CD4-positive, alpha-beta T cell treated with Interleukin-15 for 1 hour (primary cell): ENCODE data around the gene BBS4.
A peak's percentile ranks its signal among the peaks of the same experiment; 100 is the strongest.
"Not testable (repeated sequence)": the region's sequence is repeated elsewhere in the genome, so short reads cannot be mapped to it uniquely, and the experiment has no call there.

Experiments
- DNase-seq: peaks from one replicate; pipeline ENCODE4 v3.0.0-alpha.2; 2020

Gene BBS4

DNA sequence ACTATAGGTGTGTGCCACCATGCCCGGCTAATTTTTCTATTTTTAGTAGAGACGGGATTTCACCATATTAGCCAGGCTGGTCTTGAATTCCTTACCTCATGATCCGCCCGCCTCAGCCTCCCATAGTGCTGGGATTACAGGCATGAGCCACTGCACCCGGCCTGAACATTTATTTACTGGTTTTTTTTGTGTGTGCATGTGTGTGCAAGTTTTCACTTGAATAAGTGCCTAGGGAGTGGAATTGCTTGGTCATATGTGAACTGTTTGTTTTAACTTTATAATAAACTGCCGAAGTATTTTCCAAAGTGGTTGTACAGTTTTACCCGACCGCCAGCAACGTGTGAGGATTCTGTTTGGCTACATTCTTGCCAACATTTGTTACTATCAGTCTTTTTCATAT is 14.1 kb downstream of the BBS4 start:
- DNase-seq: no peak

DNA sequence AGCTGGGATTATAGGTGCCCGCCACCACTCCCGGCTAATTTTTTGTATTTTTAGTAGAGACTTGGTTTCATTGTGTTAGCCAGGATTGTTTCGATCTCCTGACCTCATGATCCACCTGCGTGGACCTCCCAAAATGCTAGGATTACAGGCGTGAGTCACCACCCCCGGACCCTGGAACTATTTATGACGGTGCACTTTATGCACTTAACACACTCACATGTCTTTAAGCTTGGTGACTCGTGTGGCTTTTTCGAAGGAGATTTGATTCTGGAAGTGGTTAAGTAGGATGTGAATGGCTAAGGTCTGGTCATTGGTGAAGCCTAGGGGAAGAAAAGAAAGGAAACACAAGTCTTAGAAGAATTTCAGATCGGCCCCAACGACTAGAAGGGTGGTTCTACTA is 20.3 kb downstream of the BBS4 start:
- DNase-seq: no peak

DNA sequence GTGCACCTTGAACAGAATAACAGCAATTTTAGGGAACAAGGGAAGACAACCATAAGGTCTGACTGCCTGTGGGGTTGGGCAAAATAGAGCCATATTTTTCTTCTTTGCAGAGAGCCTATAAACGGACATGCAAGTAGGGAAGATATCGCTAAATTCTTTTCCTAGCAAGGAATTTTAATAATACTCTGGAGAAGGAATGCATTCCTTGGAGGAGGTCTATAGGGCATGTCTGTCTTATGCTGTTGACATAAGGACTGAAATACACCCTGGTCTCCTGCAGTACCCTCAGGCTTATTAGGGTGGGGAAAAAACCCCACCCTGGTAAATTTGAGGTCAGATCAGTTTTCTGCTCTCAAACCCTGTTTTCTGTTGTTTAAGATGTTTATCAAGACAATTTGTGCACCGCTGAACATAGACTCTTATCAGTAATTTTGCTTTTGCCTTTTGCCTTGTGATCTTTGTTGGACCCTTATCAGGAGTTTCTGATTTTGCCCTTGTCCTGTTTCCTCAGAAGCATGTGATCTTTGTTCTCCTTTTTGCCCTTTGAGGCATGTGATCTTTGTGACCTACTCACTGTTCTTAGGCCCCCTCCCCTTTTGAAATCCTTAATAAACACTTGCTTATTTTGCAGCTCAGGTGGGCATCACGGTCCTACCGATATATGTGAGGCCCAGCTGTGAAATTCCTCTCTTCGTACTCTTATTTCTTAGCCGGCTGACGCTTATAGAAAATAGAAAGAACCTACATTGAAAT is 22.7 kb downstream of the BBS4 start:
- not testable (repeated sequence) for DNase-seq

DNA sequence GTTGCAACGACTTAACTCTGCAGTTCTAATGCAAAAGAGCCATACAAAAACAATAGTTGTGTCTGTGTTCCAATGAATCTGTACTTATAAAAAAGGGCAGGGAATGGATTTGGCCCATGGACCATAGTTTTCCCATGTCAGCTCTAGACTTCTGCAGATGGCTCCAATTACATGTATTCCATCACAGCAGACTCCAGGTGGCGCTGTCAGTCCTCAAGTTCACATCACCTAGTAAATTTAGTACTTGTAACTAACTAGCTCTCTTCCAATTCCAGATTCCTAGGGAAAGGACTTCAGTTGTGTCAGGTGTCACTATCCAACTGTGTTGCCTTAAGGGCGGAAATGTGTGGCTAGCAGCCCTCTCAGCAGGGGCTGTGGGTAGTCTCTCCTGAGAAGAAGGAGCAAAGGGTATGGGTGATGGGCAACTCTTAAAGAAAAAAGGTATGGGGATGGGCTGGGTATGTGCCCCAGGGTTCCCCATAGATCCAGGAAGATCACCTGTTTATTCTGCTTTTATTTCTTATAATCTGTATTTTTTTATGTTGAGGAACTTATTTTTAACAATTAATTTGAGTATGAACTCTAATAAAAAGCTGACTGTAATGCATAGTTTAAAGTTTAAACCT is 36.2 kb downstream of the BBS4 start:
- DNase-seq: peak; percentile 61

DNA sequence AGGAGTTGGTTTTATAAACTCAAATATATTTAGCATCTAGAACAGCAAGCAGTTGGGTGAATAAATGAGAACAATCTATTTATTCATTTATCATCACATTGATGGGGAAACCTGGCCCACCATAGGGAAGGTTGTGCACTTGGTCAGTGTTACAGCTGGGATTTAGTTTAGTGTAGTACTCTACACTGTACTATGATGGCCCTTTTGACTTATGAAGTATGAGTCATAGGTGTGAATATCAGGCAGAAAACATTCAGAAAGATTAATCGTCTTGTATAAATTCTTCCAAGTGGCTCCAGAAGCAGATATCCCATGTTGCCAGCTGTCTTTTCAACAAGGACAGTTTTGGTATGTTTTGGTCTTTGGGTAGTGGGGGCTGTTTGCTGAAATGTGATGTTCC is 38.0 kb downstream of the BBS4 start:
- DNase-seq: no peak

DNA sequence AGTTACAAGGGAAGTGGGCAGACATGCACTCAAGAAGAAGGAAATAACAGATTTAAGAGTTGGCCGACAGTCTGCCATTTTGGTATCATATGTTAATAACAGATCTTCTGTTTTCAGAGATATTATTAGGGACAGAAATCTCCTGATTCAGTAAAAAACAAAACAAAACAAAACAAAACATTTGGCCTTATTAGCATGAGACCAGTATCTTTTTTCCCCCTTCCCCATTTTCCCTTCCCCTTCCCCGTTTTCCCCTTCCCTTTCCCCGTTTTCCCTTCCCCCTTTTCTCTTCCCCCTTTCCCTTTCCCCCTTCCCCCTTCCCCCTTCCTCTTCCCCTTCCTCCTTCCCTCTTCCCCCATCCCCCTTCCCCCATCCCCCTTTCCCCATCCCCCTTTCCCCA is 39.4 kb downstream of the BBS4 start:
- no peak for DNase-seq

DNA sequence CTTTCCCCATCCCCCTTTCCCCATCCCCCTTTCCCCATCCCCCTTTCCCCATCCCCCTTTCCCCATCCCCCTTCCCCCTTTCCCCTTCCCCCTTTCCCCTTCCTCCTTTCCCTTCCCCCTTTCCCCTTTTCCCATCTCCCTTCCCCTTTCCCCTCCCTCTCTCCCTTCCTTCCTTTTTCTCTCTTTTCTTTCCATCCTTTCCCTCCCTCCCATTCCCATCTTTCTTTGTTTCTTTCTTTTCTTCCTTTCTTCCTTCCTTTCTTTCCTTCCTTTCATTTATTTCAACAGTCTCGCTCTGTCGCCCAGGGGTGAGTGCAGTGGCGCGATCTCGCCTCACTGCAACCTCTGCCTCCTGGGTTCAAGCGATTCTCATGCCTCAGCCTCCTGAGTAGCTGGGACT is 39.8 kb downstream of the BBS4 start:
- not testable (repeated sequence) for DNase-seq

DNA sequence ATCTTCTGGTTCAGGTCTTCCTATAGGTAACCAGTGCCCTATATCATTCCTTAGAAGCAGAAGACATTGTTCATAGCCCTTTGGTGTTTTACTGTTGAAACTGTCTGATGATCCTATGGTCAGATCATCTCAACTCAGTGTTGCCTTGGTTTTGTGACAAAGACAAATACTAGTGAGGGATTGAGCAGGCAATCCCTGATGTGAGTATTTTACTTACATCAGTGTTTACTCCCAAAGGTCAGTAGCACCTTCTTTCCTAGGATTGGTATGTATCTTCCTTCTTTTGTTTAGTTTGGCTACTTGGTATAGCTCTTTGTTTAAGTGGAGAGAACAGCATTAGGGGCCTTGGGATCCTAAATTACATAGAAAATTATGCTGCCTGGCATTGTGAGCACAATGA is 41.1 kb downstream of the BBS4 start:
- no peak for DNase-seq

DNA sequence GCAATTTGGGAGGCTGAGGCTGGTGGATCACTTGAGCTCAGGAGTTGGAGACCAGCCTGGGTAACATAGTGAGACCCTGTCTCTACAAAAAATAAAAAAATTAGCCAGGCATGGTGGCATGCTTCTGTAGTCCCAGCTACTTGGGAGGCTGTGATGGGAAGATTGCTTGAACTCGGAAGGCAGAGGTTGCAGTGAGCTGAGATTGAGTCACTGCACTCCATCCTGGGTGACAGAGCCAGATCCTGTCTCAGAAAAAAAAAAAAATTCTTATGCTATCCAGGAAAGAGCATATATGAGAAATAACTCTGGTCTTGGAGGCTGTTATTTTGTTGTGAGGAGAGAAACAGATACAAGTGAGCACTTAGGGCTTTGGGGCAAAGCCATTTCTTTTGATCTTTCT is 42.2 kb downstream of the BBS4 start:
- not testable (repeated sequence) for DNase-seq

DNA sequence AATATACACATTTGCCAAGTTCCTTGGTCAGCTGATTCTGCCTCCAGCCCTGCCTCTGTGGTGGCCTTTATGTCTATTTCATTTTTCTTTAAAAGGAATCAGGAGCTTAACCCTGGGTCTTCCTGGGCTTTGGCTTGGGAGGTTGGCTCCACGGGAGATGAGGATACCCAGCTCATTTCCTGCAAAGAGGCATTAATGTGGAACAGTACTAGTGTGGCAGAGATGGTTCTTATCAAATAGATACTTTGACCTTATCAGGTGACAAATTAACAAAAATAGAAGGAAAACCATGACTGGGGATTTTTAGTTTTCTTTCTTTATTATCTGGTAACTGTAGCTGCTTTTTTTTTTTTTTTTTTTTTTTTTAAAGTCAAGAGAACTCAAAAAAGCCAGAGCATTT is 42.8 kb downstream of the BBS4 start:
- no peak for DNase-seq

DNA sequence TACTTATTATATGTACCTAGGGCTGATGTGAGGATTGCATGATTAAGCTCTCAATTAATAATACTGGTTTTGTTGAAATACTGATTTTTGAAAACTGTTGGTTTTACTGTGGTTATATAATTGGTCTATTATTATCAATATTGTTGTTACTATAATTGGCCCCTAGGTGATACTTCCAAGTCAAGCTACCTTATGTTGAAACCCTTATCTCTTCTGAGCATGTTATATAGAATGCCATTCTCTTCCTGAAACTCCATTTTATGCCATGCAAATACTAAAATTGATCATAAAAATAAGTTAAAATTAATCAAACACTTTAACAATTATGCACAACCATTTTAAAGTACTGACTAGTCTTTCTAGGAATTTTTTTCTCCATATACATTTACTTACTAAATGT is 46.1 kb downstream of the BBS4 start:
- DNase-seq: no peak

DNA sequence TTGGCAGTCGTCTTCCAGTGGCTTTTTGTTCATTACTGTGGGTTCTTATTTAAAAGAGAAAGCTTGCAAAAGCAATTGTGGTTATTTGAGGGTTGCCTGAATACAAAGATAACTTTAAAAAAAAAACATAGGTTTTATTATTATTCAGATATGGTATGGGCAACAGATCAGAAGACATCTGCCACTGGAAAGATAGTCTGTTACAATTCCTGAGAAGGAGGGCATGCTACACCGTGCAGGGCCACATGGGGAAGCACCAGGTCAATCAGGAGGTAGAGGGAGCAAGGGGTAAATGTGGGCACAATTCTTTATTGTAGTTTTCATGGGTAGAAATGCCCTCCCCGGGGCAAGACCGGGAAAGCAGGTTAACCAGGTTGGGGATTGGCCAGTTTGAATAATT is 46.5 kb downstream of the BBS4 start:
- no peak for DNase-seq

DNA sequence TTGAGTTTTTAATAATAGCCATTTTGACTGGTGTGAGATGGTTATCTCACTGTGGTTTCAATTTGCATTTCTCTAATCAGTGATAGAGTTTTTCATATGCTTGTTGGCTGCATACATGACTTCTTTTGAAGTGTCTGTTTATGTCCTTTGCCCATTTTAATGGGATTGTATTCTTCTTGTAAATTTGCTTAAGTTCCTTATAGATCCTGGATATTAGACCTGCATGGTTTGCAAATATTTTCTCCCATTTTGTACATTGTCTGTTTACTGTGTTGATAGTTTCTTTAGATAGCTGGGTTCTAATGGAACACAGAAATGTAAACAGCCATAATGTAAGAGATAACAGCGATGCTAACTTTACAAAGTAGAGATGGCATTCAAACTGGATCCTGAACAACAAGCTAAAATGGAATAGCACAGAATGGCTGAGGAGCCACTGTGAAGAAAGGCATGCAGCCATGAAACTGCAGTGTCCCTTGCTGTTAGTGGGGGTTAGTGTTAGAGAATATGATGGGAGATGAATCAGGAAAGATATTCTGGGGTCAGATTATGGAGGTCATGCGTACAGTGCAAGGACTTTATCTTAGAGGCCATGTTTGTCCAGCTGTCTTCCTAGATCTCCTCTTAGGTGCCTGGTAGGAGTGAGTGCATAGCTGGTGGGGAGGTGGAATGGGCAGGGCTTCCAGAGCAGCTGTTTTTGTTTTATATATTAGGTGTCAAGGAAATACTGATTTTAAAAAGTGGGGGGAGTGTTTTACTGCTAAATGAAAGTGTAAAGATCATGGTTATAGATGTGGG is 48.1 kb downstream of the BBS4 start:
- no peak for DNase-seq

DNA sequence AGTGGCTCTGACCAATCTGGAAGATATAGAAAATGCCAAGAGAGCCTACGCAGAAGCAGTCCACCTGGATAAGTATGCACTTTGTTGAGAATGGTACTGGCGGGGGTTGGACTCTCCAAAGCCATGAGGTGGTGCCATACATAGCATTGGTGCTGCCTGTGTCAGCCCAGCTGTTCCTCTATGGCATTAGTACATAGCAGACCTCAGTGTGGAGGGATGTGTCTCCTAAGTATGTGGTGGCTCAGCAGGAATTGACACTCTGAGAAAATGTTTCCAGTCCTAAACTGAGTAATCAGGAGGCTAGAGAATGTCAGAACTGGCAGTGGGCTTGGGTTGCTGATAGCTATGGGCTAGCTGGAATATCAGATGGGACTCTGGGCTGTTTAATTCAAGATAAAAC is 49.1 kb downstream of the BBS4 start:
- DNase-seq: no peak

DNA sequence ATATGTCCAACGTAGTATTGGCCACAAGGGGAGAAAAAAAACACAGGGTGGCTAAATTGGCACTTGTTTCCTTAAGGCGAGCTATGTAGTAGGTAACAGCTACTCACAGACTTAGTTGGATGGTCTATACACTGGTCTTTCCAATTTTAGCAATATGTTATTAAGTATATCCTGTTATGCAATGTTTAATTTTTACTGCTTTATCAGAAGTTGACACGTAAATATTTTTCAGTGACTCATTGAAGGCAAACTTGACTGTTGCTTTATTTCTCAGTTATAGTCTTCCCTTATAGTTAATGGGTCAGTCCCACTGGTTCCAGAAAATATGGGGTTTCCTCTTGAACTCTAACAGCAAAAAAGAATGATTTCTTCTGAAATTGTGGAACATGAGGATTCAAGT is 51.1 kb downstream of the BBS4 start:
- no peak for DNase-seq

DNA sequence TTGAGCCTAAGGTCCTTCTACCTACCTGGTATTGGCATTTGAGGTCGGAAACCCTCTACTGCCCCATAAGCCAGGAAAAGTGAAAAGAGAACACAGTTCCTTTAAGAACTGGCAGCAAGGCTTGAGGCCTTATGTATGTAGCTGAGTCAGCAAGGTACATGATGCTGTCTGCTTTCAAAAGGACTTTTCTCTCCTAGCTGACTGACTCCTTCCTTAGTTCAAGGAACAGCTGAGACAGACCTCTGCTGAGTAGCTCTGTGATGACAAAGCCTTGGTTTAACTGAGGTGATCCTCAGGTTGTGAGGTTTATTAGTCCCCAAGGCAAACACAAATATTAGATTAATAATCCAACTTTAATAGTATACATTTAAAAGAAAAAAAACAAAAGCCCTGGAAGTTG is 51.7 kb downstream of the BBS4 start:
- DNase-seq: no peak

DNA sequence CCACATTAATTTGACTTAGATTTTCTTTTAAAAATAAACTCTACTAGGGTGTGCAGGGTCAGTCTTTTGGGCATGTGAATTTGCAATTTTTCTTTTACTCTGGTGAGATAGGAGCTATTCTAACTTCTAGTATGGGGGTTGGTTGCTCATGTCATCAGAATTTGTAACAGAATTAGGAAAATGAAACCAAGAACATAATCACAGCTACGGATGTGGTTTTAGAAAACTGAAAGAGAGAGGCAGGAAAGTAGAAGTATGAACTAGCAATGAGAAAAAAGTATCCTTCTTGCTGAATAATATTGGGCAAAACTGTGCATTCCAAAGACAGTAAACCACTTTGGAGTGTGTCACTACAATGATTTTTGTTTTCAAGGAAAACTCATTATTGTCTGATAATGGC is 54.2 kb downstream of the BBS4 start:
- DNase-seq: no peak

DNA sequence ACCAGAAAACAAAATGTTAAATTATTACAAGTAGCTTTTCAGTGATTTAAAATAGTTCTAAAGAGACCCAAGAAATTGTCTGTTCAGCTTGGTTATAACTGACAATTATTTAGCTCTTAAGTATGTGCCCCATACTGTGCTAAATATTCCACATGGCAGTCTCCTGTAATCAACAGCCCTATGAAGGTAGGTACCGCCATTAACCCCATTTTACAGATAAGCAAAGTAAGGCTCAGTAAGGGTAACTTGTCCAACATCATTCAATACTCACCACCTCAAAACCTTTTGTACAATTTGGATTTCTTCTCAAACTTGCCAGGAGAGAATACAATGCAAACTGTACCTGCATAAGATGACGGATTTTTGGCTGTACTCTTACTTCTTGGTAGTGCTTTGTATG is 63.7 kb downstream of the BBS4 start:
- no peak for DNase-seq

DNA sequence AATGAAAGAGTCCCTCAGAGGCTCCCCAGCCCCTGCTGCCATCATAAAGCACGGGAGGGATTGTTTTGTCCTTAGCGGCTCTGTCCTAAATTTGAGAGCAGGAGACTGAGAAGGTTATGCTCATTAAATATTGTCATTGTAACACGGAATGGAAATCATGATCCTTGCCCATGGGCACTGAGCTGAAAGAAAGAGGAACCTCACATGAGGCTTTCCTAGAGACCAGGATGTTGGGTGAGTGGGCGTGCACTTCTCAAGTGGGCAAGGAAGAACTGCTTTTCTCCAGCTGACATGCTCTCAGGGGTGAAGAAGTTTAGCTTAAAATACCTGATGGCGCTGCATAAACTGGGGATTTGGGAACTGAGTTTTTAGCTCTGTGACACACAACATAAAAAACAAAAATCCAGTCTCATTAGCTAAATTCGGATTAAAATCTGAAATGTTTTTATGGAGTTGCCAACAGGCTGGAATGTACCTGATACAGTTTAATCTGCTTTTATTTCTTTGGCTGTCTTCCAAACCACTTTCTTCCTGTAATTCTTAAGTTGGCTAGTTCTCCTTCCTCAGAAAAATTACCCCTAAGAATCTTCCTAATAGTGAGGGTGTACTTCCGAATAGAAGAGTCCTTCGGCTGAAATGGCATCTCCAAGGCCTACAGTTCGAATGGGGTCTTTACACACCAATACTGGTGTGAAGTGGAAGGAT is 65.9 kb downstream of the BBS4 start:
- peak; percentile 20 for DNase-seq

DNA sequence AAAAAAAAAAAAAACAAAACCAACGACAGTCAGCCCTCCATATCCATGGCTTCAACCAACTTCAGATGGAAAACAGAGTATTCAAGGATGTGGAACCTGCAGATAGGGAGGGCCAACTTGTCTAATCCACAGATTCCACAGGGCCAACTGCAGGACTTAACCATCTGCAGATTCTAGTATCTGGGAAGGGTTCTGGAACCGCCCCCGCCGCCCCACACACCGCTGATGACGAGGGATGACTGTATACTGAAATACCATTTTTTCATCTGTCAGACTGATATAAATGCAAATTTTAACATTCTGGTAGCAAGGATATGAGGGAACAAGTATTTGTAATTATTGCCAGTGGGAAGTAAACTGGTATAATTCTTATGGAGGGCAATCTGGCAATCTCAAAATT is 68.1 kb downstream of the BBS4 start:
- DNase-seq: no peak

DNA sequence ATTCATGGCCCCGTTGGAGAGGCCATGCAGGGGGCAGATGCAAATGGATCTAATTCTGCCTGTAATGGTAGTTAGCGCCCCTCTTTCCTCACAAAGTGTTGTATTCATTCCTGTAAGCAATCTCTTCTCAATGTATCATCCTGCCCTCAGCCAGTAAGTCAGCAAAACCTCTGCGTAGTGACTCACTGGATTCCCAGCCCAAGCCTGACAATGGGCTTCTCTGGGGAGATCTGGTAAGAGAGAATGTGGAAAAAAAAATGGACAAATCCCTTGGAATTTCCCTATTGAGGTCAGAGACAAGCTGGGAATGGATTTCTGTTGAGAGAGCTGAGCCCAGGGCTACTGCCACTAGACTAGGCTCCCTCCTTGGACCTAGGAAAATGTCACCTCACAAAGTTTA is 72.2 kb downstream of the BBS4 start:
- no peak for DNase-seq

DNA sequence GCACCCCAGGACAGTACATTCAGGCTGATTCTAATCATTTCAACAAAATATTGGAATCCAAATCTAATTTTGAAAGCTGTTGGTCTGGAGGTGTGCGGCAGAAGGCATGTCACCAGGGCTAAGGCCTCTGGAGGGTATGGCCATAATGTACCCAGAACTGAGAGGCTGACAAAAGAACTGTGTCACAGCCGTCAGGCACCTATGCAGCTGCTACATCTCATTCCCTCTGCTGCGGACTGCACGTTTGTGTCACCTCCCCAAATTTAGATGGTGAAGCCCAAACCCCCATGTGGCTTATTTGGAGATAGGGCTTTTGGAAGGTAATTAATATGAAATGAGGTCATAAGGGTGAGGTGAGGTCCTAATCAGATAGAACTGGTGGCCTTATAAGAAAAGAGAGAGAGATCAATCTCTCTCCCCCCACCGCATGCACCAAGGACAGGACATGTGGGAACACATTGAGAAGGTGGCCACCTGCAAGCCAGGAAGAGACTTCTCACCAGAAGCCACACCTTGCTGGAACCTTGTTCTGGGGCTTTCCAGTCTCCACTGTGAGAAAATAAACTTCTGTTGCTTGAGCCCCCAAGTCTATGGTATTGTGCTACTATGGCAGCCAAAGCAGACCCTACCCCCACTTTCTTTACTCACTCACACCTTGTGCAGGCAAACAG is 74.7 kb downstream of the BBS4 start:
- no peak for DNase-seq

DNA sequence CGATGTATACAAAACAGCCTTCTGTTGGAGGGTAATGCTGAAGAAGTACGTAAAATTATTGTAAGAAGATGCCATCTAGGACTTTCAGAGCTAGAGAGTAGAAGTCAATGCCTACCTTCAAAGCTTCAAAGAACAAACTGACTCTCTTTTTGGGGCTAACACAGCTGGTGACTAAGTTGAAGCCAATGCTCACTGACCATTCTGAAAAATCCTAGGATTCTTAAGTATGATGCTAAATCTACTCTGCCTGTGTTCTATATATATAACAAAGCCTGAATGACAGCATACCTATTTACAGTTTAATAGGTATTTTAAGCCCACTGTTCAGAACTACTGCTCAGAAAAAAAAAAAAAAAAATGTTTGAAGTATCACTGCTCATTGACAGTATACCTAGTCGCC is 78.6 kb downstream of the BBS4 start:
- no peak for DNase-seq
